Measurements from ENCODE around the gene DHRS7C.

DNA sequence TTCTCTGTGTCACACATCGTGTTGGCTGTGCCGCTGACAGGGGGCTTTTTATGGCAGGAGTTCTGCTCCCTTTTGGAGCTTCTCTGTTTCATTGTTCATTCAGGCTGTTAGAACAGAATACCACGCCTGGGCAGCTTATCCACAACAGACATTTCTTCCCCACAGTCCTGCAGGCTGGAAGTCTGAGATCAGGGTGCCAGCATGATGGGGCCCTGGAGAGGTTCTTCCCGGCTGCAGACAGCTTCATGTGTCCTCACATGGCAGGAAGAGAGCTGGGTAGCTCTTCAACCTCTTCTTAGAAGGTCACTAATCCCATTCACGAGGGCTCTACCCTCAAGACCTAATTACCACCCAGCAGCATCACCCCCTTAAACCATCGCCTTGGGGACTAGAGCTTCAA, 65.1 kb downstream of the DHRS7C start:
- TF ChIP-seq POLR2A (IDR thresholded peaks at IDR 0.05), result no peak
- TF ChIP-seq, protein P1, sequence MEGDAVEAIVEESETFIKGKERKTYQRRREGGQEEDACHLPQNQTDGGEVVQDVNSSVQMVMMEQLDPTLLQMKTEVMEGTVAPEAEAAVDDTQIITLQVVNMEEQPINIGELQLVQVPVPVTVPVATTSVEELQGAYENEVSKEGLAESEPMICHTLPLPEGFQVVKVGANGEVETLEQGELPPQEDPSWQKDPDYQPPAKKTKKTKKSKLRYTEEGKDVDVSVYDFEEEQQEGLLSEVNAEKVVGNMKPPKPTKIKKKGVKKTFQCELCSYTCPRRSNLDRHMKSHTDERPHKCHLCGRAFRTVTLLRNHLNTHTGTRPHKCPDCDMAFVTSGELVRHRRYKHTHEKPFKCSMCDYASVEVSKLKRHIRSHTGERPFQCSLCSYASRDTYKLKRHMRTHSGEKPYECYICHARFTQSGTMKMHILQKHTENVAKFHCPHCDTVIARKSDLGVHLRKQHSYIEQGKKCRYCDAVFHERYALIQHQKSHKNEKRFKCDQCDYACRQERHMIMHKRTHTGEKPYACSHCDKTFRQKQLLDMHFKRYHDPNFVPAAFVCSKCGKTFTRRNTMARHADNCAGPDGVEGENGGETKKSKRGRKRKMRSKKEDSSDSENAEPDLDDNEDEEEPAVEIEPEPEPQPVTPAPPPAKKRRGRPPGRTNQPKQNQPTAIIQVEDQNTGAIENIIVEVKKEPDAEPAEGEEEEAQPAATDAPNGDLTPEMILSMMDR (IDR thresholded peaks at IDR 0.05), result no peak
